Activated T-helper 1 cell treated with Interleukin-2 at 50 U/mL for 16 hours (primary cell): ENCODE measurements around the gene HSPA2.
"Not testable (repeated sequence)": the region's sequence is repeated elsewhere in the genome, so short reads cannot be mapped to it uniquely, and the experiment has no call there.

Source experiments
- DNase-seq: peaks from one replicate; pipeline ENCODE4 v3.0.0-alpha.2; 2020; ENCODE audit warnings: low read depth

The HSPA2 gene

GRCh38 chr14:64515053-64515452, 25.5 kb upstream of the HSPA2 start:
- DNase-seq = no peak

DNA sequence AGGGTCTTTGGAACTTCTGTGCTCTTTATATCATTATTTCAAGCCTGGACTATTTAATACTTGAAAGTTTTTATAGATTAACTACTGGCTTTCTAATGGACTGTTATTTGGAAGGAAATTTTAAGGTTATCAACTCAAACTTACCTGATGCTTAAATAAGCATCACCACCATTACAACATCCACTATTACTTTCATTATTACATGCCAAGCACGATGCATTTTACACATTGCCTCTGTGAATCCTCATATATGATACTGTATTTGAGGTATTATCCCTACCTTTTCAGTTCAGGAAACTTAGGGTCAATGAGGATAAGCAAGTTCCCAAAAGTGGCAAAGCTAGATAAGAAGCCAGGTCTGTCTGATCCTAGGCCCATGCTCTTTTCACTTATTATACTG, 23.6 kb upstream of the HSPA2 start:
- DNase-seq = no peak

DNA sequence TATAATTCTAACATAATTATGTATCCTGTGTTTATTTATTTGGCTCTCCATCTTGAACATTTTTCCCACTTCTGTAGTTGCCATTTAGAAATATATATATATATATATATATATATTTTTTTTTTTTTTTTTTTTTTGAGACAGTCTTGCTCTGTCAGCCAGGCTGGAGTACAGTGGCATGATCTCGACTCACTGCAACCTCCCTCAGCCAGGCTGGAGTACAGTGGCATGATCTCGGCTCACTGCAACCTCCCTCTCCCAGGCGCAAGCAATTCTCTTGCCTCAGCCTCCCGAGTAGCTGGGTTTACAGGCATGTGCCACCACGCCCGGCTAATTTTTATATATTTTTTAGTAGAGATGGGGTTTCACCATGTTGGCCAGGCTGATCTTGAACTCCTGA, 22.9 kb upstream of the HSPA2 start:
- DNase-seq = not testable (repeated sequence)

- DNase-seq = no peak
Observed at GRCh38 chr14:64518229-64518628, 22.3 kb upstream of the HSPA2 start.

DNA sequence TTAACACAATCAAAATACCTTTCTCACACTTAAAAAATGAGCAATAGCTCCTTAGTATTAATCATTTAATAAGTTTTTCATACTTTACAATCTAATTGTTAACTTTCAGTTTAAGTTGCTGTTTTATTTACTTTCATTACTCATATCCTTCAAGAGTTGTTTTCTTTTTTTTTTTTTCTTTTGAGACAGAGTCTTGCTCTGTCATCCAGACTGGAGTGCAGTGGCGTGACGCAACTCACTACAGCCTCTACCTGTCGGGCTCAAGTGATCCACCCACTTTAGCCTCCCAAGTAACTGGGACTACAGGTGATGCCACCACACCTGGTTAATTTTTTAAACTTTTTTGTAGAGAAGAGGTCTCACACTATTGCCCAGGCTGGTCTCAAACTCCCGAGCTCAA, 19.8 kb upstream of the HSPA2 start:
- DNase-seq = no peak

GRCh38 chr14:64522591-64523355, 17.8 kb upstream of the HSPA2 start:
- DNase-seq = no peak

GRCh38 chr14:64525354-64525753, 15.2 kb upstream of the HSPA2 start:
- no peak for DNase-seq

DNA sequence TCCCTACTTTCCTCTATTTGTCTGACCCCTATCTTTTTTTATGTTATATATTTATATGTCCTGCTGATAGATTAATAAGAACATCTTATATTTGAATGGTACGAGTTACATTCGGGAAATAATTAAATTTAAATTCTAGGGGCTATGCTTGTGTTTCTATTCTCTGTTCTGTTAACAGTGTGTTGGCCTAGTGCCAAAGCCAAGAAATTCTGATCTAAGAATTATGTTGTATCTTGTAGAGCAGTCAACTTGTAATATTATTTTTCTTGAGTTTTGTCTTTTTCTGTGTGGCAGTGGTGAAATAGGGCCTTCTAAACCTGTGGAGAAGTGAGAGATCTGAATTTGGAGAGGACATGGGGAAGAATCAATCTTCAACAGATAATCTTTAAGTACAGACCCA, 9.0 kb upstream of the HSPA2 start:
- no peak for DNase-seq

DNA sequence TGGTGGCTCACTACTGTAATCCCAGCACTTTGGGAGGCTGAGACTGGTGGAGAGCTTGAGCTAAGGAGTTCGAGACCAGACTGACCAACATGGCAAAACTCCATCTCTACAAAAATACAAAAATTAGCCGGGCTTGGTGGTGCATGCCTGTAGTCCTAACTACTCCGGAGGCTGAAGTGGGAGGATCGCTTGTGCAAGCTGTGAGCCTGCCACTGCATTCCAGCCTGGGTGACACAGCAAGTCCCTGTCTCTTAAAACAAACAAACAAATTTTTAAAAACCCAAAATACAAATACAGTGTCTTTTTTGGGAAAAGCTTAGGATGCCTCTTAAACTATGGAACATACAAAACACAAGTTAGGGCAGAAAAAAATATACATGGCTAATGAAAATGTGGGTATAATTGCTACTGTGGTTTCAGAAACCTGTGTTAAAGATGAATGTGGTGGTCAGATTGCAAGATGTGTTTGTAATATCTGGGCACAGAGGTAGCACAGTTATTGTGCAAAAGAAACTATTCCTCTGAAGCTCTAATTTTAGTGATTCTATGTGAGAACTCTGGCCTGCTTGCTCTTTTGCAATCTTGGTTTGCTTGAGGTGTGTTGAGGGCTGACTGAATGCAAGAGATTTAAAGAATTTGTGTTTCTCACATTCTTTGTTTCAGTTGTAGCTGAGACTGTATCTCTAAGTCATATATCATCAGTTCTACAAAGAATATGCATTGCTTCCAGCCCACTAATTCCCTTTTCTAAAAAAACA, 3.9 kb upstream of the HSPA2 start:
- no peak for DNase-seq

- no peak for DNase-seq
Observed at GRCh38 chr14:64541261-64541971, 875 bp downstream of the HSPA2 start.

DNA sequence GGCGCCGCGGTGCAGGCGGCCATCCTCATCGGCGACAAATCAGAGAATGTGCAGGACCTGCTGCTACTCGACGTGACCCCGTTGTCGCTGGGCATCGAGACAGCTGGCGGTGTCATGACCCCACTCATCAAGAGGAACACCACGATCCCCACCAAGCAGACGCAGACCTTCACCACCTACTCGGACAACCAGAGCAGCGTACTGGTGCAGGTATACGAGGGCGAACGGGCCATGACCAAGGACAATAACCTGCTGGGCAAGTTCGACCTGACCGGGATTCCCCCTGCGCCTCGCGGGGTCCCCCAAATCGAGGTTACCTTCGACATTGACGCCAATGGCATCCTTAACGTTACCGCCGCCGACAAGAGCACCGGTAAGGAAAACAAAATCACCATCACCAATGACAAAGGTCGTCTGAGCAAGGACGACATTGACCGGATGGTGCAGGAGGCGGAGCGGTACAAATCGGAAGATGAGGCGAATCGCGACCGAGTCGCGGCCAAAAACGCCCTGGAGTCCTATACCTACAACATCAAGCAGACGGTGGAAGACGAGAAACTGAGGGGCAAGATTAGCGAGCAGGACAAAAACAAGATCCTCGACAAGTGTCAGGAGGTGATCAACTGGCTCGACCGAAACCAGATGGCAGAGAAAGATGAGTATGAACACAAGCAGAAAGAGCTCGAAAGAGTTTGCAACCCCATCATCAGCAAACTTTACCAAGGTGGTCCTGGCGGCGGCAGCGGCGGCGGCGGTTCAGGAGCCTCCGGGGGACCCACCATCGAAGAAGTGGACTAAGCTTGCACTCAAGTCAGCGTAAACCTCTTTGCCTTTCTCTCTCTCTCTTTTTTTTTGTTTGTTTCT, 1.7 kb downstream of the HSPA2 start:
- DNase-seq = no peak

DNA sequence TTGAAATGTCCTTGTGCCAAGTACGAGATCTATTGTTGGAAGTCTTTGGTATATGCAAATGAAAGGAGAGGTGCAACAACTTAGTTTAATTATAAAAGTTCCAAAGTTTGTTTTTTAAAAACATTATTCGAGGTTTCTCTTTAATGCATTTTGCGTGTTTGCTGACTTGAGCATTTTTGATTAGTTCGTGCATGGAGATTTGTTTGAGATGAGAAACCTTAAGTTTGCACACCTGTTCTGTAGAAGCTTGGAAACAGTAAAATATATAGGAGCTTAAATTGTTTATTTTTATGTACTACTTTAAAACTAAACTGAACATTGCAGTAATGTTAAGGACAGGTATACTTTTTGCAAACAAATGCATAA, 2.3 kb downstream of the HSPA2 start:
- no peak for DNase-seq

- DNase-seq = no peak
Observed at GRCh38 chr14:64544607-64545312, 4.2 kb downstream of the HSPA2 start.

DNA sequence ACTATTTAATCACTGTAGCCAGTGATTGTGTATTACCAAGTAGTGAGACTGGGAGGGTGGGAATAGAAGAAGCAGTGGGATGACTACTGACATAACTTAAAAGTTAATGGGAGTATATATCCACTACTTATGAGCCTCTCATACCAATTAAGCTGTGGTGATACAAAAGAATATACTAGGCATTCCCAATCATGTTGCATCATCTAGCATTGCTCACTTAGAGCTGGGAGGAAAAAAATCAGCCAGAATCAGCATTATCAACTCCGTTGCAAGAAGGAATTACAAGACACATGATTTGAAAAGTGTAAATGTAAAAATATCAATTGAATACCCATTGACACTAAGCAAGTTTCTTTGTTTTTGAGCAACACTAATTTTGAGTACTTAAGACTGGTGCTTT, 8.5 kb downstream of the HSPA2 start:
- DNase-seq = no peak

DNA sequence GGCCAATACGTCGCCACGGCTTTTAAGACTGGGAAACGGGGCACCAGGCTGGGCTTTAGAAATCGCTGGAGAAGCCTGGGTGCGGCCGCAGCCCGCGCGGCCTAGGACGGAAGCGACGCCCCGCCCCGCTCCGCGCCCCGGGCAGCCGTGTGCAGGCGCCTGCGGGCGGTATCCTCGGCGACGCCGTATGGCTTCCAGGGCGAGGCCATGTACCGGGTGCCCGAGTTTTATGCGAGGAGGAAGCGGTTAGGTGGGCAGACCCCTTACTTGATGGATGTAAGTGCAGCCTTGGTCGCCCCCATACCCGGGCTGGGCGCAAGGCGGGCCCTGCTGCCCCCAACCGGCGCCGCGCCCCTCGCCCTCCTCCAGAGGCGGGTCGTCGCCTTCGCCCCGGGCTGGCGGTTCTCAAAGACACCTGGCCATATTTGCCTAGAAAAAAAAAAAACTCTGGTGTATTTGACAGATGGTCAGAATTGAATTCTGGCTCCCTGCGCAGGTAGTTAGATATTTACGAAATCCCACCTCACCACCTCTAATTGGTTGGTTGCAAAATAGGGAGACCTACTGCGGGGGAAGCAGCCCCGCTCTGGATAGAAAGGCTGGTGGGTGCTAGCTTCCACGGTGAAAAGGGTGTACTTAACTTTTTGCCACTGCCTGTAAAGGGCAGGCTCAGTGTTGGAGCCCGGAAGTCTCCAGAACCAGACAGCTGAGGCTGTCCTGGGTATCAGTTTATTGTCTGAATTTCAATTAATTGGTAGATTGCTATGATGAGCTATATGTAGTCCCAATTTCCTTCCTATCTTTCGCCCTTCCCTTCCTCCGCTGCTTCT, 9.5 kb downstream of the HSPA2 start, which contains the start of gene PPP1R36:
PPP1R36 (plus strand) TSS at position 171 of the 830 bp plus-strand sequence; CDS start at position 208, 37 bp downstream.
- peak; percentile 26 for DNase-seq

- no peak for DNase-seq
Observed at GRCh38 chr14:64550621-64551333, 10.2 kb downstream of the HSPA2 start.

DNA sequence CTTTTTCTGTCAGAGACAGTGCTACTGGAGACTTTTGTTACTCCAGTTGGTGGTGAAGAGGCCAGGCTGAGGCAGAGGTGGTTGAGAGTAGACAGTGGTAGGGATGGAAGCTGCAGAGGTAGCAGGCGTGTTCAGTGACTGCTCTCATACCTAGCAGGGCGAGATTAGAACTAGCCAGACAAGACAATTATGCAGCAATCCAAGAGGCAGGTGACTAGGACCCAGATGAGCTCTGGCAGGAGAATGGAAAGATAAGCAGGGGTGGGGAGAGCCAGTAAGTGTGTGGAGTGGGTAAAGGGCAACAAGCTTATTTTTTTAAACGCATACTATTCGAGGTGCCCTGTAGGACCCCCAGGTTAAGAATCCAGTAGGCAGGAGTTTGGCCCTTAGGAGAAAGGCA, 14.0 kb downstream of the HSPA2 start:
- DNase-seq = no peak

GRCh38 chr14:64556526-64556925, 16.0 kb downstream of the HSPA2 start:
- no peak for DNase-seq

- DNase-seq = not testable (repeated sequence)
Observed at GRCh38 chr14:64558216-64558615, 17.7 kb downstream of the HSPA2 start.

GRCh38 chr14:64561631-64562030, 21.1 kb downstream of the HSPA2 start:
- DNase-seq = no peak
